AG09309 (cell line): ENCODE results near the gene GOLGA3.
"Not testable (repeated sequence)": the region's sequence is repeated elsewhere in the genome, so short reads cannot be mapped to it uniquely, and the experiment has no call there.

Source experiments
- DNase-seq: peaks from one replicate; pipeline ENCODE4 v3.0.0-alpha.2; 2010; ENCODE audit warnings: low read depth
- H3K4me3 ChIP-seq: 2 replicates; pipeline ENCODE4 v1.5.1; 2011; ENCODE audit warnings: mild to moderate bottlenecking, low read depth, low read length, moderate library complexity; ENCODE audit not compliant: control insufficient read depth
- TF ChIP-seq, protein P1 (sequence below): IDR thresholded peaks from 2 replicates; pipeline ENCODE4 v1.5.1; 2011; ENCODE audit warnings: mild to moderate bottlenecking, low read depth, low read length, inconsistent platforms; ENCODE audit not compliant: insufficient read depth, control insufficient read depth; ENCODE audit errors: missing control alignments

Gene GOLGA3, protein sequence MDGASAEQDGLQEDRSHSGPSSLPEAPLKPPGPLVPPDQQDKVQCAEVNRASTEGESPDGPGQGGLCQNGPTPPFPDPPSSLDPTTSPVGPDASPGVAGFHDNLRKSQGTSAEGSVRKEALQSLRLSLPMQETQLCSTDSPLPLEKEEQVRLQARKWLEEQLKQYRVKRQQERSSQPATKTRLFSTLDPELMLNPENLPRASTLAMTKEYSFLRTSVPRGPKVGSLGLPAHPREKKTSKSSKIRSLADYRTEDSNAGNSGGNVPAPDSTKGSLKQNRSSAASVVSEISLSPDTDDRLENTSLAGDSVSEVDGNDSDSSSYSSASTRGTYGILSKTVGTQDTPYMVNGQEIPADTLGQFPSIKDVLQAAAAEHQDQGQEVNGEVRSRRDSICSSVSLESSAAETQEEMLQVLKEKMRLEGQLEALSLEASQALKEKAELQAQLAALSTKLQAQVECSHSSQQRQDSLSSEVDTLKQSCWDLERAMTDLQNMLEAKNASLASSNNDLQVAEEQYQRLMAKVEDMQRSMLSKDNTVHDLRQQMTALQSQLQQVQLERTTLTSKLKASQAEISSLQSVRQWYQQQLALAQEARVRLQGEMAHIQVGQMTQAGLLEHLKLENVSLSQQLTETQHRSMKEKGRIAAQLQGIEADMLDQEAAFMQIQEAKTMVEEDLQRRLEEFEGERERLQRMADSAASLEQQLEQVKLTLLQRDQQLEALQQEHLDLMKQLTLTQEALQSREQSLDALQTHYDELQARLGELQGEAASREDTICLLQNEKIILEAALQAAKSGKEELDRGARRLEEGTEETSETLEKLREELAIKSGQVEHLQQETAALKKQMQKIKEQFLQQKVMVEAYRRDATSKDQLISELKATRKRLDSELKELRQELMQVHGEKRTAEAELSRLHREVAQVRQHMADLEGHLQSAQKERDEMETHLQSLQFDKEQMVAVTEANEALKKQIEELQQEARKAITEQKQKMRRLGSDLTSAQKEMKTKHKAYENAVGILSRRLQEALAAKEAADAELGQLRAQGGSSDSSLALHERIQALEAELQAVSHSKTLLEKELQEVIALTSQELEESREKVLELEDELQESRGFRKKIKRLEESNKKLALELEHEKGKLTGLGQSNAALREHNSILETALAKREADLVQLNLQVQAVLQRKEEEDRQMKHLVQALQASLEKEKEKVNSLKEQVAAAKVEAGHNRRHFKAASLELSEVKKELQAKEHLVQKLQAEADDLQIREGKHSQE (N-terminal part only)

DNA sequence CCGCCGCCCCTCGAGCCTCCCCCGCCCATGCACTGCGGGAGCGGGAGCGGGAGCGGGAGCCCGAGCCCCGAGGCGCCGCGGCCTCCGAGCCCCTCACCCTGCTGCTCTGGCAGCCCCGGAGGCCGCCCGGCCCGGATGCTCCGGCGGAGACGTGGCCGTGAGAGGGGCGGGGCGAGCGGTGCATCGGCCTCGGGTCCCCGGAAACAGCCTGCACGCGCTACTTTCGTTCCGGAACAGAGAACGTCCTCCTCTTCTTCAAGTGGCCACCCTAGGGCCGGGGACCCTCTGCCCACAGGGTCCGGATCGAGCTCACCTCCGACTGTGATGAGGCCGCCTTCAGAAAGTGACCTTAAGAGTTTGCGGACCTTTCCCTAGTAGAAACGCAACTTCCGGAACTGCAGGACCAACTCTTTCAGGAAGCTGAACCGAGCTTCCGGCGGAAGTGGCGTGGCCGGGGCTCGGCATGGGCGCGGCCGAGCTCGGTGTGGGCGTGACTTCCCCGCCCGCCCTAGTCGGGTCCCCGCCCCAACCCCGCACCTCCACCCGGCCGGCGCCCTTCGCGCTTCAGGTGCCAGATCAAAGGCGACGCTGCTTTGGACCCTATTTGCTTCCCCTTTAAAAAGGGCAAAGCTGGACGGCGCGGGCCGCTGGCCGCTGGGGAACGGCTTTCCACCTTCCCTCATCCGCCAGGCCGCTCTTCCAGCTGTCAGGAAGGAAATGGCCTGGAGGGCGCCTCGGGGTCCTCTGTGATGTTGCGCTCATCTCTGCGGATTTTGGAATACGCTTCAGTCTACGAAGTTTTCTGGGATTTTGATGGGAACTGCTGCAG, at the start of gene GOLGA3:
TSS of gene GOLGA3 (minus strand) at position 164 of the 829 bp plus-strand sequence. CDS start 6,741 bp downstream, outside the sequence.
- DNase-seq: peak; percentile 77
- peak within 1 kb of the TSS; percentile 86 for H3K4me3 ChIP-seq
- TF ChIP-seq, protein P1, sequence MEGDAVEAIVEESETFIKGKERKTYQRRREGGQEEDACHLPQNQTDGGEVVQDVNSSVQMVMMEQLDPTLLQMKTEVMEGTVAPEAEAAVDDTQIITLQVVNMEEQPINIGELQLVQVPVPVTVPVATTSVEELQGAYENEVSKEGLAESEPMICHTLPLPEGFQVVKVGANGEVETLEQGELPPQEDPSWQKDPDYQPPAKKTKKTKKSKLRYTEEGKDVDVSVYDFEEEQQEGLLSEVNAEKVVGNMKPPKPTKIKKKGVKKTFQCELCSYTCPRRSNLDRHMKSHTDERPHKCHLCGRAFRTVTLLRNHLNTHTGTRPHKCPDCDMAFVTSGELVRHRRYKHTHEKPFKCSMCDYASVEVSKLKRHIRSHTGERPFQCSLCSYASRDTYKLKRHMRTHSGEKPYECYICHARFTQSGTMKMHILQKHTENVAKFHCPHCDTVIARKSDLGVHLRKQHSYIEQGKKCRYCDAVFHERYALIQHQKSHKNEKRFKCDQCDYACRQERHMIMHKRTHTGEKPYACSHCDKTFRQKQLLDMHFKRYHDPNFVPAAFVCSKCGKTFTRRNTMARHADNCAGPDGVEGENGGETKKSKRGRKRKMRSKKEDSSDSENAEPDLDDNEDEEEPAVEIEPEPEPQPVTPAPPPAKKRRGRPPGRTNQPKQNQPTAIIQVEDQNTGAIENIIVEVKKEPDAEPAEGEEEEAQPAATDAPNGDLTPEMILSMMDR: no peak

DNA sequence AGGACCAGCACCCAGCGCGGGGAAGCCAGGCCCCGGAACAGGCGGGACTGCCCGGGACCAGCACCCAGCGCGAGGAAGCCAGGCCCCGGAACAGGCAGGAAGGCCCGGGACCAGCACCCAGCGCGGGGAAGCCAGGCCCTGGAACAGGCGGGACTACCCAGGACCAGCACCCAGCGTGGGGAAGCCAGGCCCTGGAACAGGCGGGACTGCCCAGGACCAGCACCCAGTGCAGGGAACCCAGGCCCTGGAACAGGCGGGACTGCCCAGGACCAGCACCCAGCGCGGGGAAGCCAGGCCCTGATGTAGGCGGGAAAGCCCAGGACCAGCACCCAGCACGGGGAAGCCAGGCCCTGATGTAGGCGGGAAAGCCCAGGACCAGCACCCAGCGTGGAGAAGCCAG, 46.0 kb upstream of the GOLGA3 start:
- H3K4me3 ChIP-seq, DNase-seq: not testable (repeated sequence)

DNA sequence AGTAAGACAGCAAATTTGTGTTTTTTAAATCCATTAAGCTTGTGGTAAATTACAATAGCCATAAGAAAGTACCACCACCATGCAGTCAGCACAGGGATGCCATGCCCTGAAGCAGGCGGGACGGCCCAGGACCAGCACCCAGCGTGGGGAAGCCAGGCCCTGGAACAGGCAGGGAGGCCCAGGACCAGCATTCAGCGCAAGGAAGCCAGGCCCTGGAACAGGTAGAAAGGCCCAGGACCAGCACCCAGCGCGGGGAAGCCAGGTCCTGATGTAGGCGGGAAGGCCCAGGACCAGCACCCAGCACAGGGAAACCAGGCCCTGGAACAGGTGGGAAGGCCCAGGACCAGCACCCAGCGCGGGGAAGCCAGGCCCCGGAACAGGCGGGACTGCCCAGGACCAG, 45.5 kb upstream of the GOLGA3 start:
- TF ChIP-seq, protein P1: no peak
- DNase-seq: no peak
- no peak overlapping the region for H3K4me3 ChIP-seq

DNA sequence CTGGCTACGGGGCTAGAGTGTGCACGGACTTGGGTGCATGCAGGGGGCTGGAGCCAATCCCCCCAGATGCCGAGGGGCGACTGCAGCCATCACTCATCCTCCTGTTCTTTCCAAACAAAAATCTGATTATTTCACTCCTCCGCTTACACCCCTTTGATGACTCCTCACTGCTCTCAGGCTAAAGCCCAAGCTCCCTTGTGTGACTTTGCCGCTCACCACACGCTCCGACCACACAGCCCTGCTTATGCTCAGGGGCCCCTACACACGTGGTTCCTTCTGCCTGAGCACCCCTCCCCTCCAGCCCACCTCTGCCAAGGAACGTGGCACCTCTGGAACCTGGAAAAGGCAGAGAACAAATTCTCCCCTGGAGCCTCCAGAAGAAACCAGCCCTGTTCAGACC, 45.1 kb upstream of the GOLGA3 start:
- DNase-seq: no peak
- TF ChIP-seq, protein P1: no peak
- no peak overlapping the region for H3K4me3 ChIP-seq

DNA sequence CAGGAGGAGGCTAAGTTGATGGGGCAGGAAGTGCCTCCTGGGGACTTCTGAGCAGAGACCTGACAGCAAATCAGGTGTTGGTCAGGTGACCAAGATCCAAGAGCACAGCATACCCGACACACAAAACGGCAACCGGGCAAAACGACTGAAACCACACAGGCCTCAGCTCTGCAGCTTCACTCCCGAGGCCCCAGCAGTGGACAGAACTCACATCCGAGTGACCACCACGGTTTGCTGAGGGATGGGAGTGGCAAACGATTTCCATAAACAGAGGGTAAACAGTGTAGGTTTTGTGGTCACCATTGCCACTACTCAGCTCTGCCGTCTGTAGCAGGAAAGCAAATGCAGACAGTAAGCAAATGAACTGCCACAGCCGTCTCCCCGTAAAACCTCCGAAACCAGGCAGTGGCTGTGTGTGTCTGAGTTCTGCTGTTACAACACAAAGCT, 44.3 kb upstream of the GOLGA3 start:
- no peak overlapping the region for H3K4me3 ChIP-seq
- TF ChIP-seq, protein P1: no peak
- no peak for DNase-seq

DNA sequence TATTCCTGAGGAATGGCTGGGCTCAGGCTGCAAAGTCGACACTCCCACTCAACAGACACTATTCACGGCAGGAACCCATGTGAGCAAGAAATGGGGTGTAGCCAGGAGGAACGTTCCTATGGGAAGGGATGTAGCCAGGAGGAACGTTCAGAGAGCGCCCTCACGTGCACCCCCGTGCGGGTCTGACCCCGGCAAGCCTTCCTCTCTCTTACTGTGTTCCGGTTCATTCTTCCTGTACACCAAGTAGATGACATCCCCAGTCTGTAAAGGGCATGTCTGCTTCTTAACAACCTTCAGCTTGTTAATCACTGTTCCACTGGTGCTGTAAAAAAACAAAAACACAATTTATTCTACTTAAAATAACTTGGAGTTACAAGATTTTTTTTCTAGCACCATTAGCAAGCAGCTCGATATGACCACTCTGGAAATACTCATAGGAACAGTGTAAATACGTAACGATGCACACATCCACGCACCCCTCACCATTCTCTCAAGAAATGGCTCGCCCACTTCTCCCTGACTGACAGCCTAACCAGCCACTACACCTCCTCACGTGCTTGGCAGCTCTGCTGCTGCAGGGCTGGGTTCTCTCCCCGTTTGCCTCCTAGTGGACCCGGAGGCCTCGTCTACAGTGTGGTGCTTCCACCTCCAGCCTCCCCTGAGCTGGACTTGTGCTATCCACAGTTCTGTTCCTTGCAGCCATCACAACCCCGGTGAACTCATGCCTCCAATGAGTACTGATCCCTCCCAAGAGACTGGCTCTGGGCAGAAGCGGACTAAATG, 43.6 kb upstream of the GOLGA3 start:
- TF ChIP-seq, protein P1: no peak
- H3K4me3 ChIP-seq: no peak overlapping the region
- DNase-seq: no peak
